SH-SY5Y (cell line): ENCODE measurements around the gene TMTC4.

Experiments
- GATA2 ChIP-seq: IDR thresholded peaks from 2 replicates; pipeline ENCODE4 v1.6.1; 2011; ENCODE audit warnings: mild to moderate bottlenecking, low read depth, low read length
- GATA3 ChIP-seq: IDR thresholded peaks from 2 replicates; pipeline ENCODE4 v1.6.1; 2011; ENCODE audit warnings: low read depth, mild to moderate bottlenecking, low read length, moderate library complexity

DNA sequence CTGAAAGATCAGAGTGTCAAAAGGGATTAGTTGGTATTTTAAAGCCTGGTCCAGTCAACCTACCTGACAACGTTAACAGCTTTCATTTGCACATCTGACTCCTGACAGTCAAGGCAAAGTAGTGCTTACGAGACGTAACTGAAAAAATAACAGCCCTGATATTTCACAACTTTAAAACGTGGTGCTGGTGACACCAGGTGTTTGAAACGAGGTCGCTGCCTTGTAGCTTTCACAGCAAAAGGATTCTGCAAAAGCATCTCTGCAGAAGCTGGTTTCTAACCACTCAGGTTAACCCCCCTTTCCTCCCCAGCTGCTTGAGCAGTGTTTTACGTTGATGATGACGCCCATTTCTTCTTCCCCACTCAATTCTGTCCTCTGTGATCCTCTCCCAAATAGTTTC lies 109.3 kb downstream of the TMTC4 start:
- no peak for TF ChIP-seq GATA3
- no peak for TF ChIP-seq GATA2
